T follicular helper cell (primary cell): Measurements from ENCODE around the gene PLEKHG4.

Experiments
- DNase-seq: peaks from one replicate; pipeline ENCODE4 v3.0.0-alpha.2; 2020; ENCODE audit warnings: low read depth

The PLEKHG4 gene

GRCh38 chr16:67336116-67336515 is 56.8 kb downstream of the PLEKHG4 start:
- no peak for DNase-seq

GRCh38 chr16:67336648-67337047 is 57.3 kb downstream of the PLEKHG4 start:
- DNase-seq = no peak
